ENCODE results near the gene PACSIN2. TPM values are rescaled to one million over a fixed set of nuclear protein-coding genes. Genes with fewer than 3 reads are reported as not detected.

PACSIN2 gene
- total and polyA plus RNA-seq, 4 donors = 40.3 to 149 (median 84.0) TPM

GRCh38 chr22:42857845-42858481 is 157.0 kb downstream of the PACSIN2 start:
- no peak for ATAC-seq (ENCODE audit: insufficient read depth, low FRiP score)
- no peaks in the 10 kb centered on the region for H3K27me3 ChIP-seq (ENCODE audit: control insufficient read depth in 3 of 3, insufficient read depth in 3 of 3, low read length in 2 of 3)
- 96 to 97% methylated on average over 14 of the region's 14 CpGs for WGBS, 2 donors
- no peaks in the 10 kb centered on the region for H3K36me3 ChIP-seq (ENCODE audit: control insufficient read depth in 4 of 4, insufficient read depth in 4 of 4, low read length in 4 of 4)
- DNase-seq = peak in 2 of 3 donors; percentile 42 to 50
- H3K9ac ChIP-seq (ENCODE audit: insufficient read depth in 1 of 2, low read length in 2 of 2) = no peak overlapping the region
- H3K9me3 ChIP-seq (ENCODE audit: control insufficient read depth in 4 of 4, insufficient read depth in 3 of 4, low read length in 3 of 4) = no peaks in the 10 kb centered on the region
- H3K4me1 ChIP-seq (ENCODE audit: control insufficient read depth in 5 of 5, insufficient read depth in 5 of 5, low read length in 5 of 5) = peaks cover 0 to 7% (median 4%) of the 10 kb centered on the region in 5 donors
- H3K27ac ChIP-seq (ENCODE audit: low read depth in 1 of 2, low read length in 1 of 2) = no peak overlapping the region
- no peak overlapping the region for H3K4me3 ChIP-seq
- TF ChIP-seq CTCF (IDR thresholded peaks at IDR 0.05; ENCODE audit: control extremely low read depth, extremely low read depth) = no peak

GRCh38 chr22:42856865-42857704 is 157.9 kb downstream of the PACSIN2 start, which contains the start of gene ARFGAP3:
ARFGAP3 (minus strand) TSS chr22:42857273; CDS start chr22:42857182, 91 bp downstream.
- peak; percentile 98 for ATAC-seq (ENCODE audit: insufficient read depth, low FRiP score)
- no peaks in the 10 kb centered on the region for H3K27me3 ChIP-seq (ENCODE audit: control insufficient read depth in 3 of 3, insufficient read depth in 3 of 3, low read length in 2 of 3)

GRCh38 chr22:42856179-42856864 is 158.6 kb downstream of the PACSIN2 start:
- ATAC-seq (ENCODE audit: insufficient read depth, low FRiP score) = peak; percentile 9
- H3K27me3 ChIP-seq (ENCODE audit: control insufficient read depth in 3 of 3, insufficient read depth in 3 of 3, low read length in 2 of 3) = no peaks in the 10 kb centered on the region
- peak overlapping the region; percentile 99 for H3K27ac ChIP-seq (ENCODE audit: low read depth in 1 of 2, low read length in 1 of 2)
- peak overlapping the region; percentile 85 for H3K4me3 ChIP-seq
- peak overlapping the region; percentile 63 to 88 for H3K9ac ChIP-seq (ENCODE audit: insufficient read depth in 1 of 2, low read length in 2 of 2)
- H3K4me1 ChIP-seq (ENCODE audit: control insufficient read depth in 5 of 5, insufficient read depth in 5 of 5, low read length in 5 of 5) = peaks cover 0 to 7% (median 4%) of the 10 kb centered on the region in 5 donors
- H3K36me3 ChIP-seq (ENCODE audit: control insufficient read depth in 4 of 4, insufficient read depth in 4 of 4, low read length in 4 of 4) = no peaks in the 10 kb centered on the region
- no peaks in the 10 kb centered on the region for H3K9me3 ChIP-seq (ENCODE audit: control insufficient read depth in 4 of 4, insufficient read depth in 3 of 4, low read length in 3 of 4)
- WGBS, 2 donors = 0% methylated on average over 32 to 43 of the region's 44 CpGs
- no peak for TF ChIP-seq CTCF (IDR thresholded peaks at IDR 0.05; ENCODE audit: control extremely low read depth, extremely low read depth)
- DNase-seq = peak; percentile 65 to 69 (median 65)

More at GRCh38 chr22:42856865-42857704, 157.9 kb downstream of the PACSIN2 start, which contains the start of gene ARFGAP3:
- H3K4me1 ChIP-seq (ENCODE audit: control insufficient read depth in 5 of 5, insufficient read depth in 5 of 5, low read length in 5 of 5) = peaks cover 0 to 7% (median 4%) of the 10 kb centered on the region in 5 donors
- peak; percentile 95 to 98 (median 95) for DNase-seq
- TF ChIP-seq CTCF (IDR thresholded peaks at IDR 0.05; ENCODE audit: control extremely low read depth, extremely low read depth) = no peak
- WGBS, 2 donors = 6 to 11% methylated on average over 64 to 111 of the region's 111 CpGs
- H3K9ac ChIP-seq (ENCODE audit: insufficient read depth in 1 of 2, low read length in 2 of 2) = peak within 1 kb of the TSS; percentile 63 to 88
- no peaks in the 10 kb centered on the region for H3K36me3 ChIP-seq (ENCODE audit: control insufficient read depth in 4 of 4, insufficient read depth in 4 of 4, low read length in 4 of 4)
- H3K27ac ChIP-seq (ENCODE audit: low read depth in 1 of 2, low read length in 1 of 2) = peak within 1 kb of the TSS; percentile 99
- H3K9me3 ChIP-seq (ENCODE audit: control insufficient read depth in 4 of 4, insufficient read depth in 3 of 4, low read length in 3 of 4) = no peaks in the 10 kb centered on the region
- H3K4me3 ChIP-seq = peak within 1 kb of the TSS; percentile 85
